ENCODE measurements around the gene ASTN1. TPM values are rescaled to one million over a fixed set of nuclear protein-coding genes. Genes with fewer than 3 reads are reported as not detected.

ASTN1 gene
- total and polyA plus RNA-seq, 3 experiments from 2014 or later = not detected

DNA sequence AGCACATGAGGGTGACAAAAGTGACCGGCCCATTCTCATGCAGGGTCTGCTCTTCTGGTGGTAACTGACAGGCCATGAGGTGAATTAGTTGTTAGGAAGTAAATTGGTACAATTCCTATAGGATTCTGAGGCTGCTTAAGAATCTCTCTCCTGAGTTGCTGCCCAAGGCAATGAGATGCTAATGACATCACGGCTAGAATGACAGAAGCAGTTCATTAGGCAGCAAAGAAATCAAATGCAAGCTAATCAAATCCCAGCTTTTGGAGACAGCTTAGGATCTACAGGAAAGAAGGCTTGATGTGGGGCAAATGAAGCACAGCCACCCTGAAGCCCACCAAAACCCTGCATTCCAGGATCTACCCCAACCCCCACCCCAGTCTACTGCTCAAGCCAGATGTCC is 265.2 kb downstream of the ASTN1 start:
- ChIA-PET POLR2A (no interaction called here), CTCF (no interaction called here)
- no peaks in the 10 kb centered on the region for H3K27me3 ChIP-seq (ENCODE audit: insufficient read depth, low read length, poor library complexity, severe bottlenecking)
- DNase-seq = no peak
- Mint-ChIP-seq H3K27me3 (peaks cover 0 to 4% of the 10 kb centered on the region in 2 donors), H3K36me3 (no peaks in the 10 kb centered on the region), H3K27ac (no peak overlapping the region), H3K9me3 (peaks cover 0 to 3% (median 0%) of the 10 kb centered on the region in 5 donors), H3K4me3 (no peak overlapping the region), H3K4me1 (peaks cover 4 to 8% (median 7%) of the 10 kb centered on the region in 3 donors)
- H3K9me3 ChIP-seq (ENCODE audit: low read length) = no peaks in the 10 kb centered on the region
- H3K36me3 ChIP-seq (ENCODE audit: insufficient read depth, low read length) = no peaks in the 10 kb centered on the region
- H3K4me3 ChIP-seq (ENCODE audit: low read length) = no peak overlapping the region
- no peaks in the 10 kb centered on the region for H3K4me1 ChIP-seq (ENCODE audit: insufficient read depth, low read length)
- H3K27ac ChIP-seq (ENCODE audit: low read depth, low read length) = no peak overlapping the region

DNA sequence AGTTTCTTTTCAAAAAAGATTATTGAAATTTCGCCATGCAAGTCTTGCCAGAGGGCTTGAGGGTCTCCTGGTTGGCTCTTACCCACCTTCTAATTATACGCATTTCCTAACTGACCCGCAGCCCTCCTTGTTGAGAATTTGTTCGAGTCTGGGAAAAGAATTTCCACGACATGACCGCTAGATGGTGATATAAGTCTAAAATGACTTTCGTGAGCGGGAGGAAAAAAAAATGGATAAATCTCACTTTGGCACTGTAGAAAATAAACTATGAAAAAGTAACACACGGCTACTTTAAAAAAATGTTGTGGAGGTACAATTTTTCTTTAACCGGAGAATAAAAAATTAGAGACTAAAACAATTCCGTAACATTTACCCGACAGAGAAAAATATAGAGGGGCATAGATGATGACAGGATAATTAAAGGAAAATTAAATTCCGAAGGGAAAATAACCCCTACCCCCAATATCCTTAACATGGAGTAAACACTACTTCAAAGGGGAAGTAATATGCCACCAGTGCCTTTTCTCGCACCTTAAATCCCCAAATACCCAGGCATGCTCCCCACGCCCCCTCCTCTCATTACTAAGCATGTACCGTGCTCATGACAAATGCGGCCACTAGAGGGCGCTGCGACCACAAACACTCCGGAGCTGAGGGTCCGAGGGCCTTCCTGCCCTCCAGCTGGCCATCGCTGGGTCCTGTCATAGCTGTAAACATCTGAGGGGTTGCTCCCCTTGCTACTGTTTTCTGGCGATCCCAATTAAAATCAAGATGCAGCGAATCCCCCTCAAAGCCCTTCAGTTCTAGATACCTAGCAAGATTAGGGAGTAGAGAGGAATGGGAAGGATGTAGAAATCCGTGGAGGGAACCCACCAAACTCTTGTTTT is 266.9 kb downstream of the ASTN1 start:
- peak in 1 of 5 donors; percentile 7 for DNase-seq
- POLR2A ChIA-PET = no interaction called here
- Histone ChIP-seq H3K4me1 (ENCODE audit: insufficient read depth, low read length) (no peaks in the 10 kb centered on the region), H3K9me3 (ENCODE audit: low read length) (no peaks in the 10 kb centered on the region), H3K36me3 (ENCODE audit: insufficient read depth, low read length) (no peaks in the 10 kb centered on the region), H3K27me3 (ENCODE audit: insufficient read depth, low read length, poor library complexity, severe bottlenecking) (no peaks in the 10 kb centered on the region), H3K27ac (ENCODE audit: low read depth, low read length) (no peak overlapping the region), H3K4me3 (ENCODE audit: low read length) (no peak overlapping the region)
- CTCF ChIA-PET = interaction anchor here (1.2 kb wide), 1 partner anchor 11 kb away, joined by 3 read pairs; no protein-coding TSS in a partner anchor
- Mint-ChIP-seq H3K27ac (no peak overlapping the region), H3K4me1 (peaks cover 4 to 8% (median 7%) of the 10 kb centered on the region in 3 donors), H3K9me3 (peaks cover 0 to 3% (median 0%) of the 10 kb centered on the region in 5 donors), H3K36me3 (no peaks in the 10 kb centered on the region), H3K4me3 (peak overlapping the region in 1 of 7 donors; percentile 9), H3K27me3 (peaks cover 0 to 4% of the 10 kb centered on the region in 2 donors)

DNA sequence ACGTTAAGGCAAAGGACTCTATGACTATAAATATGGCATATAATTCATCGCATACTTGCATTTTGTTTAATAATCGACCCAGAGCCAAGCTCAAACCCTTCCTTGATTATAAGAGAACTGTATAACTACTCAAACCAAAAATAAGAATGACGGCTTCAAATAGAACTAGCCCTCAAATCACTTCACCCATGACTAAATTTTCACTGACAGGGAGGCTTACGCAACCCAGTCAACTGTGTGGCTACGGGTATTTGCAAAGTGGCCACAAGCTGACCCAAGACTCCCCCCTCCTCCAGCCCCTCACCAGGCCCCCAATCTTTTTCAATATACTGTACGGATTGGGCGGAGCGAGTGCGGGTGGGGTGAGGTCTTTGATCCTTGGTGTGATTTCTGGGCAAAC is 268.3 kb downstream of the ASTN1 start:
- ChIA-PET POLR2A (no interaction called here), CTCF (no interaction called here)
- Mint-ChIP-seq H3K27ac (no peak overlapping the region), H3K27me3 (peaks cover 0 to 4% of the 10 kb centered on the region in 2 donors), H3K4me3 (no peak overlapping the region), H3K9me3 (peaks cover 0 to 5% (median 0%) of the 10 kb centered on the region in 5 donors), H3K4me1 (peaks cover 4 to 8% (median 7%) of the 10 kb centered on the region in 3 donors), H3K36me3 (no peaks in the 10 kb centered on the region)
- no peak for DNase-seq
- H3K4me3 ChIP-seq (ENCODE audit: low read length) = no peak overlapping the region
- H3K27me3 ChIP-seq (ENCODE audit: insufficient read depth, low read length, poor library complexity, severe bottlenecking) = no peaks in the 10 kb centered on the region
- no peaks in the 10 kb centered on the region for H3K4me1 ChIP-seq (ENCODE audit: insufficient read depth, low read length)
- H3K27ac ChIP-seq (ENCODE audit: low read depth, low read length) = no peak overlapping the region
- H3K9me3 ChIP-seq (ENCODE audit: low read length) = no peaks in the 10 kb centered on the region
- H3K36me3 ChIP-seq (ENCODE audit: insufficient read depth, low read length) = no peaks in the 10 kb centered on the region

DNA sequence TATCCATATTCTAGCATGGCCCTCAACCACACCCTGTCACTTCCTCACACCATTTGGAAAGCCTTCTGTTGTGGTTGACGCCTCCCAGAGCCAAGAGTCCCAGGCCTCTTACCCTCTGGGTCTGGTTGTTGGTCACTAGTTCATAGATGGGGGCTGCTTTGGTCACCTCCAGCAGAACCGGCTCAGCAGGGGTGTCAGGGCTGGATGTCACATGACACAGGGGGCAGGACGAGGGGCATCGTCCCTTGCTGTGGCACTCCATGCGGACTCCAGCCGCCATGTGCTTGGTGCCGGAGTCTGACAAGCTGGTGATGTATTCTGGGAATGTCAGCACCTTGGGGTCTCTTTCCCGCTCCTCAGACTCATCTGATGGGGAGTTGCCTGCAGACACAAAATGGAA is 270.1 kb downstream of the ASTN1 start:
- Mint-ChIP-seq H3K27ac (no peak overlapping the region), H3K4me1 (peaks cover 4 to 8% (median 7%) of the 10 kb centered on the region in 3 donors)

DNA sequence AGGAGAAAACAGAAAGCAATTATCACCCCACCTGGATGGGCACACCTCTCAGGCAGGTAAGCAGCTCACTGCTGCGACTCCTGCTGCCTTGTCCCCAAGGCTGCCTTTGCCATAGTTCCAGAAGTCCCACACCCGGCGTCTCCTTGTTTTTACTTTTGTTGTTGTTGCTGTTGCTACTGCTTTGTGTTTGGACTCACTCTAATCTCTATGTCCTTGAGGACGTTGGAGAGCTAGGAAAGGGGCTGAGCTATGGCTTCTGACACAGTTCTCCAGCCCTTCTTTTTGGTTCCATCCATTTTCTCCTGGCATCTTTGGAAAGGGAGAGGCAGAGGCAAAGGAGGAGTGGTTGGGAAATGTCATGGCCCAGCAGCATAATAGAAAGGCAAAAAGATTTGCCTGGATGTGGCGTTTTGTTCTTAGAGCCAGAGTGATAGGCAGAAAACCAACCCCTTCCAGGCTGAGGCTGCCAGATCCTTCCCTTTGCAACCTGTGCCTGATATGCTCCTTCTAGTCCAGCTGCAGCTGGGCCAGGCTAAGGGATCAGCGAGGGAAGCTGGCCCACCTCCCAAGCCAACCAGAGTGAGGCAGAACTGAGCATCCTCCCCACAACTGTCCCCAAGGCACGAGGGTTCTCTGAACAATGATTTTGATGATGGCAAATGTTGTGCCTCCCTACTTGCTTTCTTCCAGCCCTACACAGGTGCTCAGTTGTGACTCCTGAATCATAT is 270.7 kb downstream of the ASTN1 start:
- DNase-seq = no peak
- H3K27ac Mint-ChIP-seq = no peak overlapping the region
- Histone ChIP-seq H3K36me3 (ENCODE audit: insufficient read depth, low read length) (no peaks in the 10 kb centered on the region), H3K27me3 (ENCODE audit: insufficient read depth, low read length, poor library complexity, severe bottlenecking) (no peaks in the 10 kb centered on the region), H3K4me3 (ENCODE audit: low read length) (no peak overlapping the region), H3K4me1 (ENCODE audit: insufficient read depth, low read length) (no peaks in the 10 kb centered on the region), H3K27ac (ENCODE audit: low read depth, low read length) (no peak overlapping the region), H3K9me3 (ENCODE audit: low read length) (no peaks in the 10 kb centered on the region)
- H3K9me3 Mint-ChIP-seq = peaks cover 0 to 5% (median 1%) of the 10 kb centered on the region in 5 donors
- peaks cover 4 to 8% (median 7%) of the 10 kb centered on the region in 3 donors for H3K4me1 Mint-ChIP-seq
- H3K36me3 Mint-ChIP-seq = no peaks in the 10 kb centered on the region
- peaks cover 0 to 4% of the 10 kb centered on the region in 2 donors for H3K27me3 Mint-ChIP-seq
- CTCF ChIA-PET = no interaction called here
- no peak overlapping the region for H3K4me3 Mint-ChIP-seq
- POLR2A ChIA-PET = no interaction called here

More for the DNA sequence above, 270.1 kb downstream of the ASTN1 start:
- no peaks in the 10 kb centered on the region for H3K27me3 ChIP-seq (ENCODE audit: insufficient read depth, low read length, poor library complexity, severe bottlenecking)
- POLR2A ChIA-PET = no interaction called here
- no peak overlapping the region for H3K4me3 Mint-ChIP-seq
- H3K36me3 Mint-ChIP-seq = no peaks in the 10 kb centered on the region
- CTCF ChIA-PET = no interaction called here
- H3K4me3 ChIP-seq (ENCODE audit: low read length) = no peak overlapping the region
- no peak for DNase-seq
- no peaks in the 10 kb centered on the region for H3K36me3 ChIP-seq (ENCODE audit: insufficient read depth, low read length)
- no peaks in the 10 kb centered on the region for H3K9me3 ChIP-seq (ENCODE audit: low read length)
- H3K27ac ChIP-seq (ENCODE audit: low read depth, low read length) = no peak overlapping the region
- peaks cover 0 to 4% of the 10 kb centered on the region in 2 donors for H3K27me3 Mint-ChIP-seq
- no peaks in the 10 kb centered on the region for H3K4me1 ChIP-seq (ENCODE audit: insufficient read depth, low read length)
- H3K9me3 Mint-ChIP-seq = peaks cover 0 to 5% (median 1%) of the 10 kb centered on the region in 5 donors

DNA sequence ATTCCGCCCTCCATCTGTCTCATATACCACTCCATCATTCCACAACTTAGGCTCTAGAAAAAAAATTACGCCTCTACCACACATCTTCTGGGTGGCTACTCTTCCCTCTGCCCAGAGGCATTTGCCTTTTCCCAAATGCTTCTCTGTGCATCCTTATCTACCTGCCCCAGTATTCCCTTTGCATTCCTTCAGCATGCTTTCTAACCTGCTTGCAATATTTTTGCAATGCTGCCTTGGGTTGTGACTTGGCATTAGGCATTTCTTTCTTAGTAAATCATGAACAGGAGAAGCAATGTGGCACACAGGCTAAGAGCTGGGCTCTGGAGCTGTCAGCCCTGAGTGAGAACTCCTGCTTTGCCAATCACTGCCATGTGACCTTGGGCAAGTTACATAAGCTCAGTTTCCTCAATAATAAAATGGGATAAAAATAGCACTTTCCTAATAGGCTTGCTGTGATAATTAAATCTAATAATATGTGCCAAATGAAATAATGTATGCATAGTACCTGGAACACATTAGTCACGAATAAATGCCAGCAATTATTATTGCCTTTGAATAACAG is 276.0 kb downstream of the ASTN1 start:
- Mint-ChIP-seq H3K27ac (no peak overlapping the region), H3K27me3 (no peaks in the 10 kb centered on the region), H3K4me3 (no peak overlapping the region), H3K9me3 (peaks cover 0 to 4% (median 1%) of the 10 kb centered on the region in 5 donors), H3K4me1 (no peaks in the 10 kb centered on the region), H3K36me3 (no peaks in the 10 kb centered on the region)
- Histone ChIP-seq H3K9me3 (ENCODE audit: low read length) (no peaks in the 10 kb centered on the region), H3K4me1 (ENCODE audit: insufficient read depth, low read length) (no peaks in the 10 kb centered on the region), H3K4me3 (ENCODE audit: low read length) (no peak overlapping the region), H3K36me3 (ENCODE audit: insufficient read depth, low read length) (no peaks in the 10 kb centered on the region), H3K27me3 (ENCODE audit: insufficient read depth, low read length, poor library complexity, severe bottlenecking) (no peaks in the 10 kb centered on the region), H3K27ac (ENCODE audit: low read depth, low read length) (no peak overlapping the region)
- no peak for DNase-seq
- ChIA-PET CTCF (no interaction called here), POLR2A (no interaction called here)

DNA sequence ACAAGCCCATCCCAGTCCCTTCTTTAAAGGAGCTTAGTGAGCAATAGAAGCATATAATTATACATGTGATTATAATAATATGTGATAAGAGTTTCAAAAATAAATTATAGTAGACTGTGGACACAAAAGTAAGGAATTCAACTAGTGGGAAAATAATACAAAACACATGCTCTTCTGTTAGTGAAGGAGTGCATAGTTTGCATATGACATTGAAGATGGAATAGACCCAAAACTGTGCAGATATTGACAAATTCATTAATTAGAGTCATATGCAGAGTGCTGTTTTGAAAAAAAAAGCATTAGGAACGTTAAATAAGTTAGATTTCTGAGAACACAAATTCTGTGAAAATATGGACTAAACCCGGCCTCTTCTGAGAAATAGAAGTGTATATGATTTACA is 278.8 kb downstream of the ASTN1 start:
- no peaks in the 10 kb centered on the region for H3K4me1 ChIP-seq (ENCODE audit: insufficient read depth, low read length)
- no peaks in the 10 kb centered on the region for H3K4me1 Mint-ChIP-seq
- no peak overlapping the region for H3K4me3 Mint-ChIP-seq
- H3K4me3 ChIP-seq (ENCODE audit: low read length) = no peak overlapping the region
- ChIA-PET POLR2A (no interaction called here), CTCF (no interaction called here)
- H3K9me3 ChIP-seq (ENCODE audit: low read length) = no peaks in the 10 kb centered on the region
- H3K27me3 ChIP-seq (ENCODE audit: insufficient read depth, low read length, poor library complexity, severe bottlenecking) = no peaks in the 10 kb centered on the region
- DNase-seq = no peak
- H3K27me3 Mint-ChIP-seq = no peaks in the 10 kb centered on the region
- no peak overlapping the region for H3K27ac ChIP-seq (ENCODE audit: low read depth, low read length)
- no peaks in the 10 kb centered on the region for H3K36me3 ChIP-seq (ENCODE audit: insufficient read depth, low read length)
- H3K27ac Mint-ChIP-seq = no peak overlapping the region
- no peaks in the 10 kb centered on the region for H3K36me3 Mint-ChIP-seq
- H3K9me3 Mint-ChIP-seq = peaks cover 0 to 7% (median 0%) of the 10 kb centered on the region in 5 donors

DNA sequence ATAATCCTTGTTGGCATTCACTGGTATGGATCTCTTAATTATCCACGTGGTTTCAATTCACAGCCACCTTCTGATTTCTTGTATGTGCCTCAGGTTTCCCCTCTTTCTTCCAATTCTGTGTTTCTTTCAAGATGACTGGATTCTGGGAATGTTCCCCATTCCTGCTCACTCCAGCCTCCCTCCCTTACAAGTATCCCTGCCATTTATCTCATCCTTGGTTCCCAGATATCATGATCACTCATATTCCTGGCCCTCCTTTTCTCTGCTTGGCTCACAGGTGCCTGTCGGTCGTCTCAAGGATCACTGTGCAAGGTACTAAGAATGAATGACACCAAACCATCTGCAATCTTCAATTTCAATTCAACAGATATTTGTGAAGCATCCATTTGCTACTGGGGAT is 279.2 kb downstream of the ASTN1 start:
- Histone ChIP-seq H3K27ac (ENCODE audit: low read depth, low read length) (no peak overlapping the region), H3K4me3 (ENCODE audit: low read length) (no peak overlapping the region), H3K9me3 (ENCODE audit: low read length) (no peaks in the 10 kb centered on the region), H3K27me3 (ENCODE audit: insufficient read depth, low read length, poor library complexity, severe bottlenecking) (no peaks in the 10 kb centered on the region), H3K36me3 (ENCODE audit: insufficient read depth, low read length) (no peaks in the 10 kb centered on the region), H3K4me1 (ENCODE audit: insufficient read depth, low read length) (no peaks in the 10 kb centered on the region)
- H3K4me3 Mint-ChIP-seq = no peak overlapping the region
- H3K27me3 Mint-ChIP-seq = no peaks in the 10 kb centered on the region
- ChIA-PET POLR2A (no interaction called here), CTCF (no interaction called here)
- no peak for DNase-seq
- H3K4me1 Mint-ChIP-seq = no peaks in the 10 kb centered on the region
- H3K36me3 Mint-ChIP-seq = no peaks in the 10 kb centered on the region
- peak overlapping the region in 2 of 8 donors; percentile 4 to 20 for H3K27ac Mint-ChIP-seq
- H3K9me3 Mint-ChIP-seq = peaks cover 0 to 5% (median 0%) of the 10 kb centered on the region in 5 donors

All from CD8-positive, alpha-beta memory T cell (primary cell).